Psoas muscle (tissue), 8 donors: ENCODE data around the gene IMMT. TPM values are rescaled to one million over a fixed set of nuclear protein-coding genes. Genes with fewer than 3 reads are reported as not detected.

ENCODE experiments used
- ATAC-seq, 4 donors: fragments of 200-7000 bp; cut with Tn5 transposase; one replicate each; pipeline ENCODE4 v1.9.1; 2020; ENCODE audit warnings: moderate library complexity in 3 of 4, mild to moderate bottlenecking in 2 of 4
- DNase-seq, 2 donors: peaks; one replicate each; pipeline ENCODE4 v3.0.0-alpha.2; 2020
- H3K27ac ChIP-seq: fragments of 200-600 bp; one replicate; pipeline ENCODE4 v1.8.0; 2022
- H3K27me3 ChIP-seq, 3 donors: fragments of 200-600 bp in 1 of 3; one replicate each; pipeline versions ENCODE4 v1.6.1 to v1.8.0; 2013 to 2022; ENCODE audit warnings: low read length in 2 of 3, mild to moderate bottlenecking in 2 of 3, moderate library complexity in 1 of 3; ENCODE audit not compliant: insufficient read depth in 3 of 3
- H3K36me3 ChIP-seq, 2 donors: fragments of 200-600 bp in 1 of 2; one replicate each; pipeline versions ENCODE4 v1.6.1 to v1.8.0; 2013 to 2022; ENCODE audit warnings: low read depth in 1 of 2, mild to moderate bottlenecking in 1 of 2, moderate library complexity in 1 of 2; ENCODE audit not compliant: insufficient read depth in 1 of 2
- H3K4me1 ChIP-seq: fragments of 200-600 bp; one replicate; pipeline ENCODE4 v1.8.0; 2022
- H3K4me3 ChIP-seq: fragments of 200-600 bp; one replicate; pipeline ENCODE4 v1.8.0; 2022; ENCODE audit warnings: mild to moderate bottlenecking
- H3K9me3 ChIP-seq: fragments of 200-600 bp; one replicate; pipeline ENCODE4 v1.8.0; 2022
- CTCF ChIP-seq: fragments of 200-600 bp; IDR thresholded peaks from one replicate; pipeline ENCODE4 v1.8.0; 2022; ENCODE audit warnings: antibody characterized with exemption
- WGBS, 3 donors: extraction: QIAGEN DNeasy Blood & Tissue Kit; methylation state at CpG; one replicate each; pipeline versions ENCODE4 v1.1.6 to v1.1.7; 2013; 5-methylcytosine and 5-hydroxymethylcytosine counted together
- intact Hi-C, 2 donors: fragments of 100-400 bp; cut with DNase I; formaldehyde crosslinking; loops; one replicate each; pipeline versions ENCODE4 v1.11.0 to v1.14.2; 2022
- polyA plus RNA-seq, 3 donors: library from polyadenylated mRNA; stranded (reverse); fragments of 200-250 nt; gene quantifications; one replicate each; pipeline ENCODE4 v1.2.3, GENCODE V29; 2013
- total RNA-seq, 4 donors: library from RNA; stranded (reverse); fragmentation: NEBNext Ultra II Directional in 2 of 4; extraction: Animal tissue kit (Norgen Biotek cat#: 25700) in 2 of 4; gene quantifications; one replicate each; pipeline versions ENCODE4 v1.2.1 to v1.2.4, GENCODE V29; 2021 to 2023
- donor health status: healthy with polysubstance abuse.
- donor health status: DM: no; HTN: no; CAD: no; lungs with moderate emphysema.
- donor health status: Bipolar disorder and iron deficiency.
- donor health status: healthy.
- donor health status: DM: yes; HTN: yes; CAD: no.
- donor health status: DM: no; HTN: no; CAD: no.
- donor health status: DM: no; HTN: no; CAD: no.
- donor health status: DM: yes; HTN: yes; CAD: no.

IMMT gene
- total and polyA plus RNA-seq, 7 donors = 132 to 272 (median 151) TPM

DNA sequence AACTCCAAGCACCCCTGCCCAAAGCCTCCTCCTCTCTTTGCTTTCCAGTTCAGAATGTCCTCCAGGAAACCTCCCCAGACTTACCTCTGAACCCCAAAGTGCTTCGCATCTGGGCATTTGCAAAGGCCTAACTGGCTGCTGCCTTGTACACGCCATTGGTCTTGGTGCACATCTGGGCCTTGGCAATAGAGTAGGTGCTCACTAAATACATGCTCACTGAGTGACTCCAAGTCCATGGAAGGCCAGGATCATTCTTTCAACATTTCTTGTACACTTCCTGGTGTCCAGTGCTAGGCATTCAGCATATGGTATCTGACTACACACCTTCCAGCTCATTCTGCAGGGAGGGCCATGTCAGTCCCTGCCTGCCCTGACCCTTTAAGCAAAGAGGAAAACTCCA, 32.4 kb upstream of the IMMT start:
- DNase-seq (no peak), ATAC-seq (no peak)
- H3K9me3 ChIP-seq = no peaks in the 10 kb centered on the region
- WGBS, 3 donors = 93 to 97% (median 94%) methylated on average over 2 of the region's 2 CpGs
- no peak overlapping the region for H3K27ac ChIP-seq
- H3K36me3 ChIP-seq = peaks cover 0 to 11% of the 10 kb centered on the region in 2 donors
- no peak overlapping the region for H3K4me3 ChIP-seq
- intact Hi-C loops = loop anchor here in 1 of 2 donors (10.0 kb wide), 1 partner anchor 387 kb away; no protein-coding TSS in a partner anchor
- no peaks in the 10 kb centered on the region for H3K27me3 ChIP-seq
- H3K4me1 ChIP-seq = peaks cover 27% of the 10 kb centered on the region
- TF ChIP-seq CTCF = no peak

DNA sequence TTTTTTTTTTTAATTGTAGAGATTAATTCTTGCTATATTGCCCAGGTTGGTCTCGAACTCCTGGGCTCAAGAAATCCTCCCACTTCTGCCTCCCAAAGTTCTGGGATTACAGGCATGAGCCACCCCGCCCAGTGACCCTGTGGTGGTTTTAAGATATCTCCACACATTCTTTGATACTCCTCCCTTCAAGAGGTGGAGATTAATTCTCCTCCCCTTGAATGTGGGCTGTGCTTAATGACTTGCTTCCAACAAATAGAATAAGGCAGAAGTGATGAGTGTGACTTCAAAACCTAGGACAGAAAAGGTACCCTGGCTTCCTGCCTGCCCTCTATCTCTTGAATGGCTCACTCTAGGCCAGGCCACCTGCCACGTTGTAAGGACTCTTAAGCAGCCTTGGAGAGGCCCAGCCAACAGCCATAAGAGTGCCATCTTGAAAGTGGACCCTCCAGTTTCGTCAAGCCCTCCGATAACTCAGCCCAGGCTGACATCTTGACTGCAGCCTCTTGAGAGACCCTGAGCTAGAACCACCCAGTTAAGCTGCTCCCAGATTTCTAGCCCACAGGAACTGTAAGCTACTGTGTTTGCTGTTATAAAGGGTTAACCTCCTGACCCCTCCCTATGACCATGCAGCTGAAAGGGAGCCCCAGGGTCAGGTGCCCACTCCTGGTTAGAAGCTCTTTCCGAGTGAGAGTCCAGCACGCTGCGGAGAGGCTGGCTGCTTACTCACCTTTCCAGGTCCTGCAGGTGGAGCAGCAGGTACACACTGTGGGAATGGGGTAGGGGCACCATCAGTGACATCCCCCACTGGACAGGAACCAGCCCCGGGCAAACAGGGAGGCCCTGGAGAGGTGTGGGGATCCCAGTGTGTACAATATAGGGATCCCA, 31.6 kb upstream of the IMMT start:
- 86 to 92% (median 88%) methylated on average over 9 of the region's 9 CpGs for WGBS, 3 donors
- Histone ChIP-seq H3K4me1 (peaks cover 34% of the 10 kb centered on the region), H3K36me3 (peaks cover 0 to 3% of the 10 kb centered on the region in 2 donors), H3K9me3 (no peaks in the 10 kb centered on the region), H3K27ac (peak overlapping the region; percentile 23), H3K27me3 (no peaks in the 10 kb centered on the region), H3K4me3 (no peak overlapping the region)
- TF ChIP-seq CTCF = no peak
- DNase-seq (no peak), ATAC-seq (no peak)
- intact Hi-C loops = loop anchor here in 1 of 2 donors (10.0 kb wide), 1 partner anchor 388 kb away; no protein-coding TSS in a partner anchor

GRCh38 chr2:86226070-86226469, 30.8 kb upstream of the IMMT start:
- peaks cover 37% of the 10 kb centered on the region for H3K4me1 ChIP-seq
- TF ChIP-seq CTCF = no peak
- 89 to 93% (median 90%) methylated on average over 4 of the region's 4 CpGs for WGBS, 3 donors
- intact Hi-C loops = loop anchor here in 1 of 2 donors (10.0 kb wide), 1 partner anchor 389 kb away; no protein-coding TSS in a partner anchor
- no peaks in the 10 kb centered on the region for H3K27me3 ChIP-seq
- H3K27ac ChIP-seq = peak overlapping the region; percentile 23
- no peaks in the 10 kb centered on the region for H3K36me3 ChIP-seq
- DNase-seq (no peak), ATAC-seq (no peak)
- H3K4me3 ChIP-seq = no peak overlapping the region
- no peaks in the 10 kb centered on the region for H3K9me3 ChIP-seq

DNA sequence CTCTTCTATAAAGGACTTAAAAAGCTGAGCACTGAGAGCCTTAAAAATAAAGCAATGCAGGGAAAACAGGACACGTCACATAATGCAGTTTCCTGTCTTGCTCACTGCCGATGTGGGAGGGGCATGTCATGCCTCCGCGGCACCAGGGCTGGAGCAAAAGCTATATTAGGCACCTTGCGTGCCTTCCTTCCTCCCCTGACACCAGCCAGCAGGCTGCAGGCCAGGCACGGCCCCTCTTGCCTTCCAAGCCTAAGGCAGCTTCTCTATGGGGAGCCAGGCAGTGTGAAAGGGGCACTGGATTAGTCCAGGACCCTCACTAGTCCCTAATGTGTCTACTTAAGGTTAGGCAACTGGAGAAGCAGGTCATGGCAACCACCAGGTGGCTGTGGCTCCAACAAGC, 30.3 kb upstream of the IMMT start:
- Histone ChIP-seq H3K36me3 (no peaks in the 10 kb centered on the region), H3K4me3 (peak overlapping the region; percentile 48), H3K9me3 (no peaks in the 10 kb centered on the region), H3K27me3 (no peaks in the 10 kb centered on the region), H3K27ac (peak overlapping the region; percentile 89), H3K4me1 (peaks cover 42% of the 10 kb centered on the region)
- WGBS, 3 donors = 4 to 13% (median 8%) methylated on average over 6 of the region's 6 CpGs
- TF ChIP-seq CTCF = no peak
- peak; percentile 64 to 83 for DNase-seq
- intact Hi-C loops = loop anchor here in 1 of 2 donors (10.0 kb wide), 1 partner anchor 389 kb away; no protein-coding TSS in a partner anchor
- peak; percentile 84 to 95 (median 92) for ATAC-seq
